DLD1 (cell line): ENCODE data around the gene RNF111.

Source experiments
- in situ Hi-C: cut with HindIII; loops from 2 replicates; pipeline ENCODE4 v1.10.0; 2017; ENCODE audit warnings: low sequenced_read_pairs

Gene RNF111

GRCh38 chr15:58987491-58988005 is at the start of gene RNF111:
RNF111 (plus strand) TSS chr15:58987663; CDS start chr15:59030823, 43,160 bp downstream.
- in situ Hi-C loops: no loop called here

- in situ Hi-C loops: no loop called here
Measured at GRCh38 chr15:58947179-58947578, 40.3 kb upstream of the RNF111 start.

GRCh38 chr15:58951388-58952007 is 36.0 kb upstream of the RNF111 start:
- in situ Hi-C loops: no loop called here

GRCh38 chr15:58952751-58953150 is 34.7 kb upstream of the RNF111 start:
- in situ Hi-C loops: no loop called here

- in situ Hi-C loops: no loop called here
Measured at GRCh38 chr15:58957101-58957973, 30.1 kb upstream of the RNF111 start.

- in situ Hi-C loops: no loop called here
Measured at GRCh38 chr15:58958811-58959210, 28.7 kb upstream of the RNF111 start.

GRCh38 chr15:58962136-58962535 is 25.3 kb upstream of the RNF111 start:
- in situ Hi-C loops: no loop called here

GRCh38 chr15:58962662-58963565 is 24.5 kb upstream of the RNF111 start:
- in situ Hi-C loops: no loop called here

- in situ Hi-C loops: no loop called here
Measured at GRCh38 chr15:58966698-58967097, 20.8 kb upstream of the RNF111 start.

GRCh38 chr15:58967479-58967878 is 20.0 kb upstream of the RNF111 start:
- in situ Hi-C loops: no loop called here

GRCh38 chr15:58977887-58978286 is 9.6 kb upstream of the RNF111 start:
- in situ Hi-C loops: no loop called here

- in situ Hi-C loops: no loop called here
Measured at GRCh38 chr15:58980351-58980939, 7.0 kb upstream of the RNF111 start.

- in situ Hi-C loops: no loop called here
Measured at GRCh38 chr15:58981808-58982475, 5.5 kb upstream of the RNF111 start.

- in situ Hi-C loops: no loop called here
Measured at GRCh38 chr15:58983261-58983660, 4.2 kb upstream of the RNF111 start.

- in situ Hi-C loops: no loop called here
Measured at GRCh38 chr15:58985443-58985842, 2.0 kb upstream of the RNF111 start.

- in situ Hi-C loops: no loop called here
Measured at GRCh38 chr15:58987036-58987435, 427 bp upstream of the RNF111 start.

- in situ Hi-C loops: no loop called here
Measured at GRCh38 chr15:58988006-58988785, 733 bp downstream of the RNF111 start.

- in situ Hi-C loops: no loop called here
Measured at GRCh38 chr15:58992181-58992580, 4.7 kb downstream of the RNF111 start.

- in situ Hi-C loops: no loop called here
Measured at GRCh38 chr15:58994906-58995453, 7.5 kb downstream of the RNF111 start.
